Endodermal cell (in vitro differentiated cells): ENCODE data around the gene NUP62. TPM values are rescaled to one million over a fixed set of nuclear protein-coding genes. Genes with fewer than 3 reads are reported as not detected.
A peak's percentile ranks its signal among the peaks of the same experiment; 100 is the strongest.

Source experiments
- DNase-seq: peaks from one replicate; pipeline ENCODE4 v3.0.0-alpha.2; 2017
- H3K27ac ChIP-seq: 2 replicates; pipeline ENCODE4 v1.5.1; 2013; ENCODE audit warnings: mild to moderate bottlenecking, low read depth, low read length, moderate library complexity
- H3K27me3 ChIP-seq: 2 replicates; pipeline ENCODE4 v1.6.1; 2013; ENCODE audit warnings: mild to moderate bottlenecking, low read length, moderate library complexity; ENCODE audit not compliant: insufficient read depth, control insufficient read depth, poor library complexity, severe bottlenecking
- H3K36me3 ChIP-seq: 2 replicates; pipeline ENCODE4 v1.7.0; 2013; ENCODE audit warnings: mild to moderate bottlenecking, low read length, moderate library complexity; ENCODE audit not compliant: control insufficient read depth, insufficient read depth
- H3K4me1 ChIP-seq: one replicate; pipeline ENCODE4 v1.7.0; 2013; ENCODE audit warnings: low read length; ENCODE audit not compliant: control insufficient read depth, insufficient read depth
- H3K4me3 ChIP-seq: 2 replicates; pipeline ENCODE4 v1.5.1; 2013; ENCODE audit warnings: mild to moderate bottlenecking, low read length, moderate library complexity
- H3K9ac ChIP-seq: 2 replicates; pipeline ENCODE4 v1.6.1; 2013; ENCODE audit warnings: mild to moderate bottlenecking, low read length, moderate library complexity; ENCODE audit not compliant: poor library complexity, severe bottlenecking; ENCODE audit errors: extremely low read depth
- H3K9me3 ChIP-seq: 2 replicates; pipeline ENCODE4 v1.6.1; 2013; ENCODE audit warnings: mild to moderate bottlenecking, low read length, moderate library complexity; ENCODE audit not compliant: control insufficient read depth
- H3K27ac Mint-ChIP-seq: 2 replicates; pipeline ENCODE4 v1.8.0; 2020; ENCODE audit warnings: mixed read lengths
- H3K27me3 Mint-ChIP-seq: 2 replicates; pipeline ENCODE4 v1.8.0; 2021; ENCODE audit warnings: mild to moderate bottlenecking, mixed read lengths; ENCODE audit not compliant: insufficient read depth
- H3K36me3 Mint-ChIP-seq: 2 replicates; pipeline ENCODE4 v1.8.0; 2020; ENCODE audit warnings: low read depth, mixed read lengths
- H3K4me1 Mint-ChIP-seq: 2 replicates; pipeline ENCODE4 v1.8.0; 2020; ENCODE audit warnings: mixed read lengths
- H3K4me3 Mint-ChIP-seq: 2 replicates; pipeline ENCODE4 v1.8.0; 2020; ENCODE audit warnings: mild to moderate bottlenecking, moderate library complexity, mixed read lengths
- H3K9me3 Mint-ChIP-seq: 2 replicates; pipeline ENCODE4 v1.8.0; 2020; ENCODE audit warnings: mild to moderate bottlenecking, mixed read lengths
- CTCF ChIP-seq: fragments of 200-600 bp; sonication (generic); conservative IDR thresholded peaks from 2 replicates; pipeline ENCODE4 v1.5.0; 2021; ENCODE audit warnings: antibody characterized with exemption, mild to moderate bottlenecking
- WGBS, 2 experiments: methylation state at CpG; one replicate each; pipeline versions ENCODE4 v1.1.5 to v1.1.7; 2013; ENCODE audit warnings: missing lambda C conversion rate in 2 of 2, mixed read lengths in 1 of 2; ENCODE audit not compliant: insufficient coverage in 1 of 2, insufficient read length in 1 of 2; 5-methylcytosine and 5-hydroxymethylcytosine counted together
- total RNA-seq, 2 donors: library from RNA; stranded (reverse); fragmentation: NEBNext Ultra II Directional in 1 of 2; extraction: Animal tissue kit (Norgen Biotek cat#: 25700) in 1 of 2; gene quantifications; 2 replicates in 1 of 2; 3 replicates in 1 of 2; pipeline ENCODE4 v1.2.1, GENCODE V29; 2021

The NUP62 gene
- total RNA-seq, 2 donors from 2014 or later: 84.9 to 96.4 TPM

GRCh38 chr19:49861107-49861506, 68.2 kb downstream of the NUP62 start:
- Histone ChIP-seq H3K36me3 (peaks cover 60% of the 10 kb centered on the region), H3K9ac (no peak overlapping the region), H3K4me3 (no peak overlapping the region), H3K27me3 (no peaks in the 10 kb centered on the region), H3K4me1 (no peaks in the 10 kb centered on the region), H3K27ac (peak overlapping the region; percentile 38), H3K9me3 (no peaks in the 10 kb centered on the region)
- H3K4me1 Mint-ChIP-seq: peaks cover 4% of the 10 kb centered on the region
- H3K36me3 Mint-ChIP-seq: peaks cover 56% of the 10 kb centered on the region
- no peak for TF ChIP-seq CTCF
- H3K27ac Mint-ChIP-seq: peak overlapping the region; percentile 75
- no peaks in the 10 kb centered on the region for H3K9me3 Mint-ChIP-seq
- H3K4me3 Mint-ChIP-seq: no peak overlapping the region
- no peaks in the 10 kb centered on the region for H3K27me3 Mint-ChIP-seq
- 87 to 88% methylated on average over 9 to 13 of the region's 13 CpGs for WGBS, 2 experiments
- peak; percentile 77 for DNase-seq

- Histone ChIP-seq H3K36me3 (peaks cover 66% of the 10 kb centered on the region), H3K27me3 (no peaks in the 10 kb centered on the region), H3K9ac (no peak overlapping the region), H3K4me1 (no peaks in the 10 kb centered on the region), H3K9me3 (no peaks in the 10 kb centered on the region), H3K4me3 (no peak overlapping the region), H3K27ac (peak overlapping the region; percentile 38)
- no peaks in the 10 kb centered on the region for H3K9me3 Mint-ChIP-seq
- peak overlapping the region; percentile 75 for H3K27ac Mint-ChIP-seq
- H3K4me3 Mint-ChIP-seq: no peak overlapping the region
- WGBS, 2 experiments: 90 to 92% methylated on average over 8 to 17 of the region's 17 CpGs
- DNase-seq: no peak
- no peak for TF ChIP-seq CTCF
- no peaks in the 10 kb centered on the region for H3K27me3 Mint-ChIP-seq
- H3K36me3 Mint-ChIP-seq: peaks cover 56% of the 10 kb centered on the region
- no peaks in the 10 kb centered on the region for H3K4me1 Mint-ChIP-seq
Observed at GRCh38 chr19:49860336-49861102, 68.8 kb downstream of the NUP62 start.

- H3K27ac ChIP-seq: peak overlapping the region; percentile 22
- no peaks in the 10 kb centered on the region for H3K9me3 ChIP-seq
- Mint-ChIP-seq H3K9me3 (no peaks in the 10 kb centered on the region), H3K4me3 (no peak overlapping the region), H3K27ac (peak overlapping the region; percentile 48), H3K36me3 (peaks cover 54% of the 10 kb centered on the region), H3K27me3 (no peaks in the 10 kb centered on the region), H3K4me1 (no peaks in the 10 kb centered on the region)
- H3K4me3 ChIP-seq: no peak overlapping the region
- H3K4me1 ChIP-seq: no peaks in the 10 kb centered on the region
- H3K27me3 ChIP-seq: no peaks in the 10 kb centered on the region
- no peak overlapping the region for H3K9ac ChIP-seq
- no peak for TF ChIP-seq CTCF
- 94 to 98% methylated on average over 14 to 22 of the region's 22 CpGs for WGBS, 2 experiments
- peak; percentile 51 for DNase-seq
- H3K36me3 ChIP-seq: peaks cover 68% of the 10 kb centered on the region
Observed at GRCh38 chr19:49859682-49860335, 69.5 kb downstream of the NUP62 start.
